SJCRH30 (cell line): ENCODE results near the gene UGT1A3. TPM values are rescaled to one million over a fixed set of nuclear protein-coding genes. Genes with fewer than 3 reads are reported as not detected.
A peak's percentile ranks its signal among the peaks of the same experiment; 100 is the strongest.

Experiments
- DNase-seq, 2 experiments: peaks; one replicate each; pipeline ENCODE4 v3.0.0-alpha.2; 2015 to 2020
- H3K27ac ChIP-seq: fragments of 250-450 bp; sonication (Bioruptor Pico); 2 replicates; pipeline ENCODE4 v1.5.1; 2020; ENCODE audit warnings: mild to moderate bottlenecking, moderate library complexity
- H3K27me3 ChIP-seq: fragments of 250-450 bp; sonication (Bioruptor Pico); 2 replicates; pipeline ENCODE4 v1.5.1; 2020; ENCODE audit warnings: mild to moderate bottlenecking, moderate library complexity
- H3K36me3 ChIP-seq: fragments of 250-450 bp; sonication (Bioruptor Pico); 2 replicates; pipeline ENCODE4 v1.5.1; 2020; ENCODE audit warnings: mild to moderate bottlenecking, moderate library complexity
- H3K4me1 ChIP-seq: fragments of 250-450 bp; sonication (Bioruptor Pico); 2 replicates; pipeline ENCODE4 v1.5.1; 2020; ENCODE audit warnings: mild to moderate bottlenecking, moderate library complexity
- H3K4me3 ChIP-seq: fragments of 250-450 bp; sonication (Bioruptor Pico); 2 replicates; pipeline ENCODE4 v1.5.1; 2020; ENCODE audit warnings: mild to moderate bottlenecking, moderate library complexity
- H3K9me3 ChIP-seq: fragments of 250-450 bp; sonication (Bioruptor Pico); replicated peaks from 2 replicates; pipeline ENCODE4 v1.5.1; 2020; ENCODE audit warnings: mild to moderate bottlenecking, moderate library complexity
- total RNA-seq: library from RNA; depleted of rRNA; stranded (reverse); fragments of >200 nt; shearing (Covaris generic); gene quantifications from 2 replicates; pipeline ENCODE4 v1.2.3, GENCODE V29; 2014

UGT1A3 gene
- total RNA-seq, 1 experiment from 2014 or later: not detected

- Histone ChIP-seq H3K9me3 (no peaks in the 10 kb centered on the region; the same call in 1 of the 2 replicates), H3K4me3 (no peak overlapping the region), H3K36me3 (no peaks in the 10 kb centered on the region), H3K27ac (no peak overlapping the region), H3K4me1 (no peaks in the 10 kb centered on the region), H3K27me3 (no peaks in the 10 kb centered on the region)
- DNase-seq: no peak
Observed at GRCh38 chr2:233803994-233804393, 75.2 kb downstream of the UGT1A3 start.

DNA sequence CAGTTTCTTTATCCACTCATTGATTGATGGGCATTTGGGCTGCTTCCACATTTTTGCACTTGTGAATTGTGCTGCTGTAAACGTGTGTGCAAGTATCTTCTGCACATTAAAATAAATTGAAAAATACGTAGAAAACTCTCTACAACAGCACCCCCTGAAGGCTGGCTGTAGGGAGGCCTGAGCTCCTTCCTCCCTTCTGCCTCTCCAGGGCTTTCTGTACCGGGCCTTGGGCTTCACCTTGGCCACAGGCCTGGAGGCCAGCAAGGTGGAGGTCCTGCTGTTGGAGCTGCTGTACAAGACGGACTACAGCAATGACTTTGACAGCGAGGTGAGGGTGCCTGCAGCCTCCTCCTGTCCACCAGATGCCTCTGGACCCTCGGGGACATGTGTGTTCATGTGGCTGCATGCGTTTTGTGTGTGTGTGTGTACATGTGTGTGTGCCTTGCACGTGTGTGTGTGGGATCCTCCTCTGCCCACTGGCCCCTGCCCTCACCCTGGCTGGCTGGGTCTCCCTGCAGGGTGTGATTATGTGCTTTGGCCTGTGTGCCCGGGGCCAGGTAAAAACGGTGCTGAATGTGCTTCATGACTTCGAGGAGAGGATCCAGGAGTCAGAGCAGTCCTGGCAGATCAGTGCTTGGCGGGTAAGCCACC lies 78.5 kb downstream of the UGT1A3 start:
- DNase-seq: no peak
- Histone ChIP-seq H3K27ac (no peak overlapping the region), H3K4me1 (no peaks in the 10 kb centered on the region), H3K27me3 (no peaks in the 10 kb centered on the region), H3K36me3 (no peaks in the 10 kb centered on the region), H3K4me3 (no peak overlapping the region), H3K9me3 (no peaks in the 10 kb centered on the region; the same call in 1 of the 2 replicates)

- no peaks in the 10 kb centered on the region for H3K27me3 ChIP-seq
- no peaks in the 10 kb centered on the region; the same call in 1 of the 2 replicates for H3K9me3 ChIP-seq
- no peaks in the 10 kb centered on the region for H3K36me3 ChIP-seq
- H3K4me1 ChIP-seq: no peaks in the 10 kb centered on the region
- H3K4me3 ChIP-seq: no peak overlapping the region
- H3K27ac ChIP-seq: no peak overlapping the region
- no peak for DNase-seq
Observed at GRCh38 chr2:233807966-233808935, 79.4 kb downstream of the UGT1A3 start.

- Histone ChIP-seq H3K4me3 (no peak overlapping the region), H3K27me3 (no peaks in the 10 kb centered on the region), H3K36me3 (no peaks in the 10 kb centered on the region), H3K9me3 (no peaks in the 10 kb centered on the region; the same call in 1 of the 2 replicates), H3K4me1 (no peaks in the 10 kb centered on the region), H3K27ac (no peak overlapping the region)
- no peak for DNase-seq
Observed at GRCh38 chr2:233810385-233810784, 81.5 kb downstream of the UGT1A3 start.

DNA sequence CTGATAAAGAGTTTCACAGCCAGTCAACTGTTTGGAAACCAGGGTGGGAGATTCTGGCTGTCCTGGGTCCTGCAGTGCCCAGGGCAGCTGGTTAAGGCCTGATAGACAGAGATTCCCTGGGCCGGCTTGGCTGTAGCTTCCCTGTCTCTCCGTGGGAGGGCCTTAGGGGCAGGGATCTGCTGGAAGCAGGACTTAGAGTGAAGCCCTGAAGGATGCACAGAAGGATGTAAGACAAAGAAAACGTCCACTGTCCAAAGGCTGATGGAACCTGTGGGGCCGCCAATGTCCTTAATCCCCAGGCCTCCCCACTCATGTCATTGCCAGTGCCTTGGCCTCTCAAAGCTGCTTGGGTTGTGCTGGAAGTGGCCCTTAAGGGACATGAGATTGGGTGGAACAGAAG lies 82.2 kb downstream of the UGT1A3 start:
- peak in 1 of 2 experiments; percentile 0 for DNase-seq
- Histone ChIP-seq H3K9me3 (no peaks in the 10 kb centered on the region; the same call in 1 of the 2 replicates), H3K4me1 (no peaks in the 10 kb centered on the region), H3K27me3 (no peaks in the 10 kb centered on the region; the same call in 1 of the 2 replicates), H3K27ac (no peak overlapping the region), H3K36me3 (no peaks in the 10 kb centered on the region), H3K4me3 (no peak overlapping the region)

GRCh38 chr2:233811732-233812131 lies 82.9 kb downstream of the UGT1A3 start:
- Histone ChIP-seq H3K27me3 (no peaks in the 10 kb centered on the region; the same call in 1 of the 2 replicates), H3K4me1 (peaks cover 3% of the 10 kb centered on the region; the same call in 1 of the 2 replicates), H3K27ac (no peak overlapping the region), H3K4me3 (no peak overlapping the region), H3K36me3 (no peaks in the 10 kb centered on the region), H3K9me3 (no peaks in the 10 kb centered on the region; the same call in 1 of the 2 replicates)
- DNase-seq: no peak

DNA sequence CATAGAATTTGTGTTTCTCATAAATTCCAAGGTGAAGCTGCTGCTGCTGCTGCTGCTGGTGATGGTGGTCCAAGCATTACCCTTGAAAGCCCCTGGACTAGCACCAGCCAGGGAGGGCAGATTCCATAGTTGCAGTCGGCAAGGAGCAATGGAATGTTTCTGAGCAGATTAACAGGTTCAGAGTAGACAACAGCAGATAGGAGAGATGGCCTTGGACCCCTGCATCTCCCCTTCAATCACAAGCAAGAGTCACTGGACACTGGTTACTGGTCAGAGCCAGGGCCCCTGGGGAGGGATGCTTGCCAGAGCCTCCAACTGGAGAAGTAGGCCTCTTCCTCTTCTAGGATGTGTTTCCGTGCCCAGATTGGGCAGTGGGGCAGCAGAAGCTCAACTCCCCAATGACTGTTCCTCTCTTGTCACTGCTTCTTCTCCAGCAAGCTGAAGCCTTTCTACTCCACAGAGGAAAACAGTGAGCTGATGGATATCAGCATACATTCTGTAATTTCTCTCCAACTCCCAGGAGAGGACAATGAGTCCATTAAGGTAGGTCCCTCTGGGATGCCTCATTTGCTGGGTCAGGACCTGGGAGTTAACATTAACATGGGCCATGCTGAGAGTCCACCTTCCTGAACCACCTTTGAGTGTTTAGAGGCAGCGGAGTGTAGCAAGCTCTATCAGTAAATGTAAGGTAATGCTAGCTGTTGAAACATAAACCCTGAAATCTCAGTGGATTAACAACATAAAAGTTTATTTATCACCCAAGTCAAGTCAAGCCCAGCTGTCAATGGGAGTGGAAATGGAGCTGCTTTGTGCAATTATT lies 84.6 kb downstream of the UGT1A3 start:
- Histone ChIP-seq H3K27ac (no peak overlapping the region), H3K27me3 (no peaks in the 10 kb centered on the region; the same call in 1 of the 2 replicates), H3K9me3 (no peaks in the 10 kb centered on the region), H3K36me3 (no peaks in the 10 kb centered on the region), H3K4me1 (peaks cover 3% of the 10 kb centered on the region; the same call in 1 of the 2 replicates), H3K4me3 (no peak overlapping the region)
- DNase-seq: no peak

GRCh38 chr2:233814056-233814835 lies 85.4 kb downstream of the UGT1A3 start:
- peaks cover 3% of the 10 kb centered on the region; the same call in 1 of the 2 replicates for H3K4me1 ChIP-seq
- no peaks in the 10 kb centered on the region for H3K36me3 ChIP-seq
- H3K27me3 ChIP-seq: no peaks in the 10 kb centered on the region; the same call in 1 of the 2 replicates
- H3K27ac ChIP-seq: no peak overlapping the region
- H3K9me3 ChIP-seq: no peaks in the 10 kb centered on the region
- DNase-seq: no peak
- no peak overlapping the region for H3K4me3 ChIP-seq

DNA sequence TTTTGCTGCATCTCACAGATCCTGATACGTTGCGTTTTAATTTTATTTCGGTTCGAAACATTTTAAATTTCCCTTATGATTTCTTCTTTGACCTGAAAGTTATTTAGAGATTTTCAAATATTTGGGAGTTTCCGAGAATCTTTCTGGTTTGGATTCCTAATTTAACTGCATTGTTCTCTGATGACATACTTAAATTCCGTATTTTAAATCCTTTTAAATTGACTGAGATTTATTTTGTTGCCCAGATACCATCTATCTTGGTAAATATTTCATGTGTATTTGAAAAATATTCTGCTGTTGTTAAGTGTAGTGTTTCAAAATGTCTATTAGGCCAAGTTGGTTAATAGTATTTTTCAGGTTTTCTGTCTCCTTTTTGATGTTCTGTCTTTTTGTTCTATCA lies 87.0 kb downstream of the UGT1A3 start:
- no peak overlapping the region for H3K27ac ChIP-seq
- no peaks in the 10 kb centered on the region for H3K36me3 ChIP-seq
- no peak for DNase-seq
- H3K27me3 ChIP-seq: no peaks in the 10 kb centered on the region; the same call in 1 of the 2 replicates
- no peak overlapping the region for H3K4me3 ChIP-seq
- H3K9me3 ChIP-seq: no peaks in the 10 kb centered on the region
- H3K4me1 ChIP-seq: peaks cover 3% of the 10 kb centered on the region; the same call in 1 of the 2 replicates

DNA sequence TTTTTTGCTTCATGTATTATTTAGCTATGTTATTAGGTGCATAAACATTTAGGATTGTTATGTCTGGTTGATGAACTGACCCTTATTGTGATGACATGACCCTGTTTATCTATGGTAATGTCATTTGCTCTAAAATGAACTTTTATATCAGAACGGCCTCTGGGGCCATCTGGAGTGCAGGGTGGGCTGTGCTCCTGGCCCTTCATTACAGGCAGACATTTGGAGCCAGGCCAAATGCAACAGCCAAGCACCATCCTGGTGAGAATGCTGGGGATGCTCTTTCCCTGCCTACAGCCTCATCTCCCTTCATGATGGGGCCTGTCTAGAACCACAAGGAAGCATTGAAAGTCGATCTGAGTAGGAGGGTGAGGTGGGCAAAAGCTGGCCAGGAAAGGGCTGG lies 87.5 kb downstream of the UGT1A3 start:
- no peaks in the 10 kb centered on the region for H3K36me3 ChIP-seq
- DNase-seq: peak in 1 of 2 experiments; percentile 21
- no peaks in the 10 kb centered on the region for H3K9me3 ChIP-seq
- peaks cover 3% of the 10 kb centered on the region; the same call in 1 of the 2 replicates for H3K4me1 ChIP-seq
- no peaks in the 10 kb centered on the region; the same call in 1 of the 2 replicates for H3K27me3 ChIP-seq
- no peak overlapping the region for H3K27ac ChIP-seq
- no peak overlapping the region for H3K4me3 ChIP-seq

- peaks cover 3% of the 10 kb centered on the region; the same call in 1 of the 2 replicates for H3K4me1 ChIP-seq
- H3K27me3 ChIP-seq: no peaks in the 10 kb centered on the region; the same call in none of the 2 replicates
- H3K4me3 ChIP-seq: no peak overlapping the region
- no peaks in the 10 kb centered on the region for H3K36me3 ChIP-seq
- H3K27ac ChIP-seq: no peak overlapping the region
- no peak for DNase-seq
- no peaks in the 10 kb centered on the region for H3K9me3 ChIP-seq
Observed at GRCh38 chr2:233816771-233817170, 87.9 kb downstream of the UGT1A3 start.

DNA sequence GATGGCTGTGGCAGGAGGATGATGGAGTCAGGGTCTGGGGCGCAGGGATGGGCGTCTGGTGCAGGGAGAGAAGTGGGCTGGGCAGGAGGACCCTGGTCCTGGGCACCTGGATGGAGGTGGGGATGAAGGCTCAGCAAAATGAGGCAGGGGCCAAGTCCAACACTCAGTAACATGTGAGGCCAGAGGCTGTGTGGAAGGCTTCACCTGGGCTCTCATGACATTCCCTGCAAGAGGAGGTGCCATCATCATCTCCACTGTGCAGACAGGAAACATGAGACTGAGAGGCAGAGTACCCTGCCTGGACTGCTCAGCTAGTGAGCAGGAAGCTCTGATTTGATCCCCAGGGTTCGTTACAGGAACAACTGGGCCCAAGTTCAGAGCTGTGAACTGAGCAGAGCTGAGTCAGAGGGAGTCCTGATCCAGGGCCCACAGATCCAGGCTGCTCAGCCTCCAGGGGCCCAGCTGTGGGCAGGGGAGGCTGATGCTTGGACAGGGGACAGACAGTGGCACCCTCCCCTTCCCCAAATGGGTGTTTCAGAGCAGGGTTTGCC lies 88.6 kb downstream of the UGT1A3 start:
- Histone ChIP-seq H3K27me3 (no peaks in the 10 kb centered on the region; the same call in none of the 2 replicates), H3K27ac (no peak overlapping the region), H3K9me3 (no peaks in the 10 kb centered on the region), H3K36me3 (no peaks in the 10 kb centered on the region), H3K4me3 (no peak overlapping the region), H3K4me1 (peaks cover 3% of the 10 kb centered on the region; the same call in 1 of the 2 replicates)
- no peak for DNase-seq

DNA sequence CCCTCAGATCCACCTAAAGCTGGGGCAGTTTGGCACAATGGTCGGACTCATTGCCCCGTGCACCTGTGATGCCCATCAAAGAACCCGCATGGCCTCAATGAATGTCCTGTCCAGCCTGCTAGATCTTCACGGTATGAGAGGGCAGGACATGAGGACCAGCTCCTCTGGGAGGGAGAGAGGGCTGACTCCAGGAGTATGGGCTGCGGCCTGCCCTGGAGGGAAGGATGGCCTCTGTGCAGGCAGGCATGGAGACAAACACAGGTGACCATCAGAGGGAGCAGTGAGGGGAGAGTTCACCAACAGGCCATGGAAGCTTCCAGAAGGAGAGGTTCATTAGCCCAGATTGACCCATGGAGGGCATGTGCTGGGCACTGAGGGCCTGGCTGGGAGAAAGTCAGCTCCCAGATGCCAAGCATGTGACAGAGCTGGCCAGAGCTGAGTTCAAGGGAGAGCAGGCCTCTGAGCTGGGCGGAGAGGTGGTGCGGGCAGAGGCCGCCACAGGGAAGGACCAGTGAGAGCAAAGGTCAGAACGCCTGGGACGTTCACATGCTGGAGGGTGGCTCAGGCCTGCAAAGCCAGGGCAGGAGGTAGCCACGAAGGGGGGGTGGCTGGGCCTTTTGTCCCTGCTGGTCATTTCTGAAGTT lies 89.3 kb downstream of the UGT1A3 start:
- H3K27me3 ChIP-seq: no peaks in the 10 kb centered on the region; the same call in none of the 2 replicates
- H3K9me3 ChIP-seq: no peaks in the 10 kb centered on the region
- H3K36me3 ChIP-seq: no peaks in the 10 kb centered on the region
- no peak overlapping the region for H3K4me3 ChIP-seq
- no peak overlapping the region for H3K27ac ChIP-seq
- DNase-seq: no peak
- H3K4me1 ChIP-seq: peaks cover 3% of the 10 kb centered on the region; the same call in 1 of the 2 replicates
